ENCODE results near the gene KMT2B.

DNA sequence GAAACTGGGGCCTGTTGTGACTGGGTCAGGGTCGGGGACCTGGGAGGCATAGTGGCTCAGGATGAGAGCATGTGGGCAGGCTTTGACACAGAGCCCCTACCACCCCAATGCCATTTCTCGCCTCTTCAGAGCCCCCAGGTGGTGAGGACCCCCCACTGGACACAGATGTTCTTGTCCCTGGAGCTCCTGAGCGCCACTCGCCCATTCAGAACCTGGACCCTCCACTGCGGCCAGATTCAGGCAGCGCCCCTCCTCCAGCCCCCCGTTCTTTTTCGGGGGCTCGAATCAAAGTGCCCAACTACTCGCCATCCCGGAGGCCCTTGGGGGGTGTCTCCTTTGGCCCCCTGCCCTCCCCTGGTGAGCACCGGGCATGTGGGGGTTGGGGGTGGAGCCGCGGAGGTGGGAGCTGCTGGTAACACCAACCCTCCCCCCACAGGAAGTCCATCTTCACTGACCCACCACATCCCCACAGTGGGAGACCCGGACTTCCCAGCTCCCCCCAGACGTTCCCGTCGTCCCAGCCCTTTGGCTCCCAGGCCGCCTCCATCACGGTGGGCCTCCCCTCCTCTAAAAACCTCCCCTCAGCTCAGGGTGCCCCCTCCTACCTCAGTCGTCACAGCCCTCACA, 14.1 kb downstream of the KMT2B start:
- no peak for TF ChIP-seq POLR2A (IDR thresholded peaks at IDR 0.05)
- TF ChIP-seq, protein P1, sequence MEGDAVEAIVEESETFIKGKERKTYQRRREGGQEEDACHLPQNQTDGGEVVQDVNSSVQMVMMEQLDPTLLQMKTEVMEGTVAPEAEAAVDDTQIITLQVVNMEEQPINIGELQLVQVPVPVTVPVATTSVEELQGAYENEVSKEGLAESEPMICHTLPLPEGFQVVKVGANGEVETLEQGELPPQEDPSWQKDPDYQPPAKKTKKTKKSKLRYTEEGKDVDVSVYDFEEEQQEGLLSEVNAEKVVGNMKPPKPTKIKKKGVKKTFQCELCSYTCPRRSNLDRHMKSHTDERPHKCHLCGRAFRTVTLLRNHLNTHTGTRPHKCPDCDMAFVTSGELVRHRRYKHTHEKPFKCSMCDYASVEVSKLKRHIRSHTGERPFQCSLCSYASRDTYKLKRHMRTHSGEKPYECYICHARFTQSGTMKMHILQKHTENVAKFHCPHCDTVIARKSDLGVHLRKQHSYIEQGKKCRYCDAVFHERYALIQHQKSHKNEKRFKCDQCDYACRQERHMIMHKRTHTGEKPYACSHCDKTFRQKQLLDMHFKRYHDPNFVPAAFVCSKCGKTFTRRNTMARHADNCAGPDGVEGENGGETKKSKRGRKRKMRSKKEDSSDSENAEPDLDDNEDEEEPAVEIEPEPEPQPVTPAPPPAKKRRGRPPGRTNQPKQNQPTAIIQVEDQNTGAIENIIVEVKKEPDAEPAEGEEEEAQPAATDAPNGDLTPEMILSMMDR (IDR thresholded peaks at IDR 0.05): no peak

All from lower leg skin (tissue), 3 donors.